ENCODE measurements around the gene IL7R.

- no peak for TF ChIP-seq MAFF (IDR thresholded peaks at IDR 0.05; ENCODE audit: low read depth, low read length)
- no peak for TF ChIP-seq SMARCE1 (IDR thresholded peaks at IDR 0.05; ENCODE audit: borderline replicate concordance)
- no peak for TF ChIP-seq ZBTB44 (CRISPR knock-in tag; IDR thresholded peaks at IDR 0.05)
These were observed 46.1 kb upstream of the IL7R start for GRCh38 chr5:35810601-35811000.

Measured in HepG2 (cell line).